ENCODE data around the gene MRFAP1. TPM values are rescaled to one million over a fixed set of nuclear protein-coding genes. Genes with fewer than 3 reads are reported as not detected.

MRFAP1 gene
- total and polyA plus RNA-seq, 2 of the 4 experiments (the other 2 are of a cell fraction) = 65.4 to 268 TPM

DNA sequence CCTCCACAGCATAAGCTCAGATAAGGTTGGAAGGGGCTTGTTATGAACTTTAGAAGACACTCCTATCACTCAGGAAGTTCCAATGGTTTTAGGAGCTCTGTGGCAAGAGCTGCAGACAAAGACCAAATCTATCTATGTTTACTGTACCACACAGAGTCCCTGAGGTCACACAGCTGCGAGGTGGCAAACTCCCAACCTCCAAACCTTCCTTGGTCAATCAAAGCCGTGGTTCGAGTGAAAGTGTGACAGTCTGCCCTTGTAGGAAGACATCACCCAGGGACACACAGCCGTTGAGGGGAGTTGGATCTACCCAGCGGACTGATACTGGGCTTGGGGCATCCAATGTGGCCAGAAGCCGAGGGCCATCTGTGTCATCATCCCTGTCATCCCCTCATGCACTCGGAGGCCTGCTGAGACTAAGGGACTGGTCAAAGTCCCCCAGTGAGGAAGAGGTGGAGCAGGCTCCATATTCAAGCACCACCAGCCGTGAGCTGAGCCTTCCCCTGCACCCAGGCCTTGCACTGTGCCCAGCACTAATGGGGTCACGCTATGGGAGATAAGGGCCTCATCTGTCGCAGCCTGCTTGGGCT, 38.7 kb upstream of the MRFAP1 start:
- Histone ChIP-seq H3K27ac (ENCODE audit: insufficient read depth, low read length) (no peak overlapping the region), H3K23ac (ENCODE audit: low read depth, low read length) (no peak overlapping the region), H3K4me1 (ENCODE audit: control insufficient read depth, insufficient read depth, low read length) (no peaks in the 10 kb centered on the region), H3K4me3 (ENCODE audit: insufficient read depth, low read depth, low read length) (no peak overlapping the region), H4K91ac (ENCODE audit: insufficient read depth, low read depth, low read length) (no peak overlapping the region), H3K14ac (replicated peaks; ENCODE audit: low read depth, low read length) (no peak overlapping the region), H3K4me2 (ENCODE audit: low read depth, low read length) (no peak overlapping the region), H3K56ac (ENCODE audit: extremely low read depth, insufficient read depth, low read length) (no peak overlapping the region), H3K4ac (ENCODE audit: low read depth, low read length) (no peak overlapping the region), H2BK120ac (ENCODE audit: low read depth, low read length) (no peak overlapping the region), H3K36me3 (ENCODE audit: control insufficient read depth, insufficient read depth, low read length) (peaks cover 45% of the 10 kb centered on the region), H2BK5ac (ENCODE audit: low read depth, low read length, poor library complexity, severe bottlenecking) (no peak overlapping the region), H3K9me1 (ENCODE audit: insufficient read depth, low read length) (0 out of 2 replicates have a peak, but pooled peaks cover 6% of the 10 kb centered on the region), H3K9ac (ENCODE audit: low read depth, low read length) (no peak overlapping the region), H2BK15ac (ENCODE audit: low read depth, low read length) (no peak overlapping the region), H2AK9ac (replicated peaks; ENCODE audit: low read depth, low read length, poor library complexity) (no peak overlapping the region), H4K5ac (ENCODE audit: low read depth, low read length) (no peak overlapping the region), H3K9me3 (ENCODE audit: control insufficient read depth, insufficient read depth, low read length) (peaks cover 9% of the 10 kb centered on the region), H3K79me1 (ENCODE audit: low read depth in 1 of 2, low read length in 2 of 2) (no peaks in the 10 kb centered on the region), H4K8ac (ENCODE audit: low read depth in 2 of 2, low read length in 2 of 2) (no peak overlapping the region), H4K20me1 (ENCODE audit: insufficient read depth, low read length) (no peaks in the 10 kb centered on the region), H3K18ac (ENCODE audit: low read depth, low read length) (no peak overlapping the region), H2AFZ (replicated peaks; ENCODE audit: low read length, poor library complexity) (no peak overlapping the region), H2AK5ac (ENCODE audit: low read depth, low read length) (no peak overlapping the region), H2BK20ac (ENCODE audit: low read depth, low read length) (no peak overlapping the region), H3K27me3 (ENCODE audit: control insufficient read depth, insufficient read depth, low read length) (no peaks in the 10 kb centered on the region)
- TF ChIP-seq MAZ (IDR thresholded peaks at IDR 0.05; ENCODE audit: borderline replicate concordance, low read depth, low read length) (no peak), BHLHE40 (IDR thresholded peaks at IDR 0.05; ENCODE audit: low read depth, low read length) (no peak), RAD21 (IDR thresholded peaks at IDR 0.05; ENCODE audit: low read length) (no peak)
- TF ChIP-seq, protein P1, sequence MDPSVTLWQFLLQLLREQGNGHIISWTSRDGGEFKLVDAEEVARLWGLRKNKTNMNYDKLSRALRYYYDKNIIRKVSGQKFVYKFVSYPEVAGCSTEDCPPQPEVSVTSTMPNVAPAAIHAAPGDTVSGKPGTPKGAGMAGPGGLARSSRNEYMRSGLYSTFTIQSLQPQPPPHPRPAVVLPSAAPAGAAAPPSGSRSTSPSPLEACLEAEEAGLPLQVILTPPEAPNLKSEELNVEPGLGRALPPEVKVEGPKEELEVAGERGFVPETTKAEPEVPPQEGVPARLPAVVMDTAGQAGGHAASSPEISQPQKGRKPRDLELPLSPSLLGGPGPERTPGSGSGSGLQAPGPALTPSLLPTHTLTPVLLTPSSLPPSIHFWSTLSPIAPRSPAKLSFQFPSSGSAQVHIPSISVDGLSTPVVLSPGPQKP (IDR thresholded peaks at IDR 0.05; ENCODE audit: borderline replicate concordance, low read depth, low read length) = no peak
- ChIA-PET POLR2A (ENCODE audit: unreplicated experiment) (no interaction called here), CTCF (no interaction called here)
- no peak for ATAC-seq (ENCODE audit: low read depth)
- intact Hi-C loops (cut with micrococcal nuclease) = no loop called here
- dilution Hi-C loops (cut with HindIII; ENCODE audit: low sequenced_read_pairs, unreplicated experiment) = no loop called here
- WGBS, 2 experiments (ENCODE audit: extremely low coverage in 2 of 2, insufficient read length in 1 of 2) = 80% methylated on average over 1 of the region's 10 CpGs; no CpG with 5 or more reads in 1 of the 2 experiments
- DNase-seq = no peak
- BruUV-seq (replicated peaks) = no TSS peak
- in situ Hi-C loops (cut with MboI; ENCODE audit: low sequenced_read_pairs) = no loop called here
